NCI-H460 (cell line): ENCODE measurements around the gene PHOSPHO1. TPM values are rescaled to one million over a fixed set of nuclear protein-coding genes. Genes with fewer than 3 reads are reported as not detected.

ENCODE experiments used
- DNase-seq: peaks from one replicate; pipeline ENCODE4 v3.0.0-alpha.2; 2016; ENCODE audit warnings: low read depth; ENCODE audit errors: extremely low read depth
- total RNA-seq: library from RNA; depleted of rRNA; stranded (reverse); fragments of >200 nt; shearing (Covaris generic); gene quantifications from 2 replicates; pipeline ENCODE4 v1.2.3, GENCODE V29; 2014

Gene PHOSPHO1
- total RNA-seq, 1 experiment from 2014 or later = not detected

DNA sequence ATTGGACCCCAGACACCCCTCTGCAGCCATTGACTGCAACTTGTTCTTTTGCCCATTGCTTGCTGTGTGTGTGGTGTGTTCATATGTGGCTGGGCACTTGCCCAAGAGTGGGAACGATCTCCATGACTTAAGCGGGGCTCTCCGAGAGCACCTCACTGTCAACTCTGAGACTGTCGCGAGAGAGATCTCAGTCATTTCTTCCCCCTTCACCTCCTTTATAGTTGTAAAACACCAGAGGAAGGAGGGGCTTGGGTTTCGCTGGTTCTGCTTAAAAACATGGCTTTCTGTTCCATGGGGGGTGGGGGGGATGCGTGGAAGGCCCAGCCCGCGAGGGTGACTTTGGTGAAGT lies 7.4 kb downstream of the PHOSPHO1 start:
- DNase-seq = no peak

DNA sequence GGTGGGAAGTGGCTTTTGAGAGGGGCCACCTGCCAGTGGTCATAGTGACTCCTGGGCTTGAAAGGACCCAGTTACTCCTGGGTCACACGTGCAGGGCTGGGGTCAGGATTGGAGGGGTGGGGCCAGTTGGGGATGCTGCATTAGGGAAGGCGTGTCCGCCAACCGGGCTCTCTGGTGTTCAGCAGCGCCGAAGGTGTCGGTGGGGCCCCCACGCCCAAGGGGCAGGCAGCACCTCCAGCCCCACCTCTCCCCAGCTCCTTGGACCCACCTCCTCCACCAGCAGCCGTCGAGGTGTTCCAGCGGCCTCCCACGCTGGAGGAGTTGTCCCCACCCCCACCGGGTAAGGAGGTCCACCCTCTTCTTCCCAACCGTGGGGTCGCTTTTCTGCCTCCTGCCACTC lies 10.6 kb downstream of the PHOSPHO1 start:
- no peak for DNase-seq

DNA sequence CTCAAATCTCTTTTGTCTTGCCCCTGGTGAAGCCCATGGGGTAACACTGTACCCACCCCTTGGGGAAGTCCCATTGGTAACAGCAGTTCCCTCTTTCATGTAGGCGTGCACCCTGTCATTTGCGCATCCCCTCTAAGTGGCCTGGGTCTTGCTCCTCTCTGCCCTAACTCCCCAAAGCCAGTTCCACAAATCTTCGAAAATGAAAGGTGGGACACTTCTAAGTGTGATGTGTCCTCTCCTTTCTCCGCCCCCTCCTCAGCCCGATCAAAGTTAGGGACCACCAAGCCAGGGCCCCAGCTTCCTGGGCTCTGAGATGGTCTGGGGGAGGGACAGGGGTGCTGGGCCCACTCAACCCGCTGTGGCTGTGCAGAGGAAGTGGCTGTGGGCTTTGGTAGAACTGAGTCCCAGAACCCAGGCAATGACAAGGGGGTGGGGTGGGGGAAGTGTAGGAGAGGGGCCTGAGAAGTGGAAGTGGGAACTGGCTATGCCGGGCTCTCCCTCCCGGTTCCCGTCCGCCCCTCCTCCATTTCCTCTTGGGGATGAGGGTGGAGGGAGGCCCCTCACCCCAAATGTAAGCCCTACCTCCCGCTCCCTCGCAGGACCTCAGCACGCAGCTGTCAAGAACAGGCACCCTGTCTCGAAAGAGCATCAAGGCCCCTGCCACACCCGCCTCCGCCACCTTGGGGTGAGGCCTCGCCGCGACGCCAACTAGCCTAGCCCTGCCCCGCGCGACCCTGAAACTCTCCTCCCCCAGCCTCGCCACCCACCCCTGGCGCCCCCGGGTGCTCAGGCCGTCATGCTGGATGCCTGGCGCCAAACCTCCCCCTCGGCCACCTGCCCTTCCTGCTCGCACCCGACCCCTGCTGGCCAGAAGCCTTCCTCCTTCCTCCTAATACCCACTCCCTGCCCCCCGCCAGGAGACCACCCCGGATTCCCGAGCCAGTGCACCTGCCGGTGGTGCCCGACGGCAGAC lies 11.4 kb downstream of the PHOSPHO1 start:
- DNase-seq = no peak

DNA sequence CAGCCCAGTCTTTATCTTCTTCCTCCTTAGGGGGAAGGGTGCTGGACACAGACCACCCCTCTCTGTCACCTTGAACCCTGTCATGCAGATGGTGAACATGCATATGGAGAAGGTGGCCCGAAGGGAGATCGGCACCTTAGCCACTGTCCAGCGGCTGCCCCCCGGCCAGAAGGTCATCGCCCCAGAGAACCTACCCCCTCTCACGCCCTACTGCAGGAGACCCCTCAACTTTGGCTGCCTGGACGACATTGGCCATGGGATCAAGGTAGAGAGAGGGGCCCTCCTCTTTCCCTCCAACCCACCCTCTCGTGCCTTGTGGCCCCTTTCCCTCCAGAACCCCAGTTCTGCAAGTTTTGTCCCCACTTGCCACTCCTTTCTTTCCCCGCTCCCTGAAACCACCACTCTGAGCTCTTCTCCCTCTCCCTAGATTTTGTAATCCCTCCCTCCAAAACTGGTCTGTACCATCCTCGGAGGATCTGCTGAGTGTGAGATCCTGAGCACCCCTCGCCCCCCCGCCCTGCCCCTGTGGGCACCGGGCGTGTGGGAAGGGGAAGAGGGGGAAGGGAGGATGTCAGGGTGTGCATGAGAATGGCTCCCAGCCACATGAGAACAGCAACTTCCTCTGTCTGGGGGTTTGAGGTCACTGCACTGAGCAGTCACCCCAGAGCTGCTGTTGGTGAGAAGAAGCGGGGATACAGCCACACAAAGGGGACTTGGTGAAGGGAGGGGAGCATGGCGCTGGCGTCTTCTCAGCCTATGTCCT lies 12.8 kb downstream of the PHOSPHO1 start:
- DNase-seq = no peak

DNA sequence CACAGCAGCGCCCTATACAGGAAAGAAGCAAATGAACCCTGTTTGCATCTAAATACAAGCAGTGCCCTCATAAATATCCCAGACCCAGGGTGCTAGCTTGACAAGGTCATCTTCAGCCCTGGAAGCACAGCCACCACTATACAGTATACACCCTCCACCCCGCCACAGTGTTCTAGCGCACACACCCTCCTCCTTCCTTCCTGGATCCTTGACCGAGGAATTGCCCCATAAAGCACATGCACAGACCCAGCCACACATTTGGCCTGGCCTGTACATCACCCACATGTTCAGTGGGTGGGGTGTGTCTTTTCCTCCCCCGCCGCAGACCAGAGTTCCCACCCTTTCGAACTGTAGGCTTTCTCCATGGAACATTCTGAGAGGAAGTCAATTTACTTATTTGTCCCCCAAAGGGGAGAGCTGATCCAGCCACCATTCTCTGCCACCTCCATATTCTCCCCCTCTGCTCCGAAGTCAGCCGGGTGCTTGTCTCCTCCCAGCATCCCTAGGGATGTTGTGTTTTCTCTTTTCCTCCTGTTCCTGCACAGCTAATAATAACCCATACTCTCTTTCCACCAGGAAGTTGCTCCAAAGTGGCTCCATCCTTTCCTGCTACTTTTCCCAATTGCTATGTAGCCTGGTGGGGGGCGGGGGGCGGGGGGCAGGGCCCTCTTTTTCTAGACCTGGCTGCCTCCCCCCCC lies 13.5 kb downstream of the PHOSPHO1 start:
- no peak for DNase-seq

DNA sequence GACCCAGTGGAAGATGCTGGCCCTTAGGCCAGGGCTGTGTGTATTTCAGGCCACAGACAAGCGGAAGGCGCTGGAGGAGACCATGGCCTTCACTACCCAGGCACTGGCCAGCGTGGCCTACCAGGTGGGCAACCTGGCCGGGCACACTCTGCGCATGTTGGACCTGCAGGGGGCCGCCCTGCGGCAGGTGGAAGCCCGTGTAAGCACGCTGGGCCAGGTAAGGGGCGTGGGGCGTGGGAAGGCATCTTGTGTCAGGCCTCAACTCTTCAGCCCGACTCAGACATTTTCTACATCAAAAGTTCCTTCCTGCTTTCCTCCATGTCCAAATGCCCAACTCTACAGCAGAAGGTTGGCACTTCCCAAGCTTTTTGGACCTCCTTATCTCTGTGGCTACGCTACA lies 14.1 kb downstream of the PHOSPHO1 start:
- no peak for DNase-seq

DNA sequence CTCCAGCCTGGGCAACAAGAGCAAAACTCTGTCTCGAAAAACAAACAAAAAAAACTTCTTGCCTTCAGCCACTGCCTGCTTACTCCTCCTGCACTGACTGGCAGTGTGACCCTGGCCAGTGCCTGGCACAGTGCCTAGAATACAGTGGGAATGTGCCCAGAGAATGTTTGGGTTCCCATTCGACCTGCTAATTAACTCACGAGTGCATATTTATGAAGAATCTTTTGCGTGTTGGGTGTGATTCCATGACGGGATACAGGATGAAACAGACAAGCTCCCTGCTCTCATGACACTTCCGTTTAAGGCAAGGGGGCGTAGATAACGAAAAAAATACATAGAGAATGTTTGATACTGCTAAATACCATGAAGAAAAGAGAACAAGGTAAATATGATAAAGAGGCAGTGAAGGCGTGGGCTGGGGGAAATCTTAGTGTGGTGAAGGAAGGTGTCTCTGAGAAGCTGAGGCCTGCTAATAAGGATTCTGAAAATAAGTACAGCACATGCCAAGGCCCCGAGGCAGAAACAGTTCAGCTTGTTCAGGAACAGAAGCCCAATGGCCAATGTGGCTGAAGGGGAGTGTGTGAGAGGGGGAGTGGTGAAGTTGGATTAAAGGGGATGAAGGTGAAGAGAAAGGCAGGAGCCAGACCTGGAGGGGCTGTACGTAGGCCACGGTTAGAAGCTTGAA lies 15.8 kb downstream of the PHOSPHO1 start:
- no peak for DNase-seq

DNA sequence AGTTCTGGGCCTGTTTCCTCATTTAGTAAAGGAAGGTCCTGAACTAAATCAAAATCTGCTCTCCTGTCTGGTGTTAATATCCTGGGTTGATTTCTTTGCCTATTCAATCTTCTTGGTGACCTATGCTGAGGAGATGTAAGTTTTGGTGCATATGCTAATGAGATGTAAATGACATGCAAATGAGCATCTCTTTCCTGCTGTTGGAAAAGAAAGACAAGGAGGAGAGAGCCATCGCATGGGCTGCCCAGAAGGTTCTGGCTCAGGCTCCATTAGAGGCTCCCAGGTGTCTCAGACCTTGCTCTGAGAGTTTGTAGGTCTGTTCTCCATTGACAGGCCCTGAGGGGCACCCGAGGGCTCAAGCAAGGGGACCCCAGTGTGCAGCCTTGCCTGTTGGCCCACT lies 16.7 kb downstream of the PHOSPHO1 start:
- DNase-seq = no peak

DNA sequence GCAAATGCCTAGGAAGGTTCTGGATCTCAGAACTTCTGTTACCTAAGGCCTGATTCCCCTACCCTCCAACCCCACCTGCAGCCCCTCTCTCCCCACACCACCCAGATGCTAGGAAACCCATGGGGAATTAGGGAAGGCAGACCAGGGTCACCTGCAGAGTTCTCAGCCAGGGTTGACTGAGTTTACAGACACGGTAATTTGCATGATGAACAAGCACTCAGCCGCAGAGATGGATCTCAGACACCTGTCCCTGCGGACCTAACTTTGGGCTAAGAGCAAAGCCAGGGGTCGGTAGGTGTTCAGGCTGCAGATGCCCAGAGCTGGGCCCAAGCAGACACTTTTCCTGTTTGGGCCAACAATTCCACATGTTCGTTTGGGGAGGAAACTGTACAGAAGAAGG lies 17.2 kb downstream of the PHOSPHO1 start:
- DNase-seq = no peak

DNA sequence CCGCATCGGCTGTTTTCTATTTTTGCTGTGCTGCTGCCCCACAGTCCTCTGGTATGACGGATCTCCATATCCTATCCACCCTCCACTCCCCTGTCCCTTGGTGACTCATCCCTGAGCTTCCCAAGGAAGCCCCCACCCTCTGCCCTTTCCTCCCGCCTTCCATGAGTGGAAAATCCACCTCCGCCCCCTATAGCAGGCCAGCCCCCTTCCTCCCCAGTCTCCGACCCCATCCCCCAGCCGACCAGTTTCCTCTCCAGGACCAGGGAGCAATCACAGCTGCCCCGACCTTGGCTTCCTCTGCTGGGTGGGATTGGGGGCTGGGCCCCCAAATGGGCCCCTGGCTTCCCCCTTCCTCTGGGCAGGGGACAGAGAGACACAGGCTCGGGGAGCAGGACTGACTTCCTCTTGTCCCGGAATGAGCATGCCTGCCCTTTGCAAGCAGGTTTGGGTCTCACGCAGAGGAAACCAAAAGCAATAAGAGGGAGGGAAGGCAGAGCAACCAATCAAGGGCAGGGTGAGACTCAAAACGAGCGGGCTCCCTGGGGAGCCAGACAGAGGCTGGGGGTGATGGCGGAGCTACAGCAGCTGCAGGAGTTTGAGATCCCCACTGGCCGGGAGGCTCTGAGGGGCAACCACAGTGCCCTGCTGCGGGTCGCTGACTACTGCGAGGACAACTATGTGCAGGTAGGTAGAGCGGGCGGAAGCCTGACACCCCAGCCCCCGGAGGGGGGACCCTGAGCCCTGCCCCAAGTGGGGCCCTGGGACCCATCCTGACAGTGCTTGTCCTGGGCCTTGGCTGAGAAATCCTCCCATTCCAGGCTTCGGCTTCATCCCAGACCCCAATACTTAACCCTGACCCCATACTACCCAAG lies 20.2 kb downstream of the PHOSPHO1 start, which contains the start of the genes ABI3 and GNGT2:
Gene ABI3 (plus strand): TSS at position 550 of the 872 bp plus-strand sequence. CDS start 18 bp downstream, at position 568.
Gene GNGT2 (minus strand): TSS at position 417 of the 872 bp plus-strand sequence. CDS start 3,152 bp downstream, outside the sequence.
- DNase-seq = no peak

DNA sequence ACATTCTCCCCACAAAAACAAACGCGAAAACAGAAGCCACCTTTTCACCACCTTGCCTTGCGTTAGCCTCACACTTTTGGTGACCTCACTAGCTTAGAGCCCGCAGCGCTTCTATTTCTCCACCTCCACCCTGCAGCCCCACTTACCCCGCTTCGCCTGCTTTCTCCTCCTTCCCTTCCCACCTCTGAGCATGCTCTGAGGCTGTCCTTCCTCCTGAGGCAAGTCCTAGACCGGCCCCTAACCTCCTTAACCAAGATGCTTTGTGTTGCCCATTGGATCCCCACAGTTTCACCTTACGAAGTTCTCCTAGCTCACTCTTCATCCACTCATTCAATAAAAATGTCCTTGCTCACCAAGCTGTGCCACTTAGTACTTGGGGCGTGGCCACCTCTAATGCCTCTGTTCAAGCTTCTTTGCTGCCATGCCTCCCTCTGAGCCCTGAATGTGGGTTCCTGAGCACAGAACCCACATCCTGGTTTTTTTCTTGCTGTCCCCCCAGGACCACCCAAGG lies 21.5 kb downstream of the PHOSPHO1 start:
- no peak for DNase-seq

DNA sequence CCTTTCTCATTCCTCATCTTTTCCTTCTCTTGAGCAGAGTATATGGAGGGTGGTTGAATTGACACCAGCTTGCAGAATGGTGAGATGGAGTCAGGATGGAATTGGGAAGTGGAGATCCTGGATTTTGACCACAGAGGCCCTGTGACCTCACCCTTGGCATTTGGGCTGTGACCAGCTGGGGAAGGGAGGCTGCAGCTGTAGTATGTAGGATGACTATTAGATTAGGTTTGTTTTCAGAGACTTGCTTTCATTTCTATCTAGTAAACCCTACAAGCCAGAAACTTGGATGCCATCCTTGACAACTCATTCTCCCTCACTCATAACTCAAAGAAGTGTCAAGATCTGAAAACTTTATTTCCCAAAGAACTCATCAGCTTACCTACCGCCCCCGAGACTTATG lies 26.1 kb downstream of the PHOSPHO1 start:
- no peak for DNase-seq

DNA sequence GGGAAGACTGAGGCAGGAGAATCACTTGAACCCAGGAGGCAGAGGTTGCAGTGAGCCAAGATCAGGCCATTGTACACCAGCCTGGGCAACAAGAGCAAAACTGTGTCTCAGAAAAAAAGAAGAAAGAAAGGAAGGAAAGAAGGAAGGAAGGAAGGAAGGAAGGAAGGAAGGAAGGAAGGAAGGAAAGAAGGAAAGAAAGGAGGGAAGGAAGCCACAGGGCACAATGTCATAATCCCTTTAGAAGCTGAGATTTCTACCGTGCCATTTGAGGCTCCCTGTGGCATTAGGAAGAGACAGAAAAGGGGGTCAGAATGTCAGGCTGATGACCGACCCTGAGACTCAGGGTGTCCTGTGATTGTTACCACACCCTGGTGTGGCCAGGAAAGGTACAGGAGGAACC lies 26.8 kb downstream of the PHOSPHO1 start:
- no peak for DNase-seq

DNA sequence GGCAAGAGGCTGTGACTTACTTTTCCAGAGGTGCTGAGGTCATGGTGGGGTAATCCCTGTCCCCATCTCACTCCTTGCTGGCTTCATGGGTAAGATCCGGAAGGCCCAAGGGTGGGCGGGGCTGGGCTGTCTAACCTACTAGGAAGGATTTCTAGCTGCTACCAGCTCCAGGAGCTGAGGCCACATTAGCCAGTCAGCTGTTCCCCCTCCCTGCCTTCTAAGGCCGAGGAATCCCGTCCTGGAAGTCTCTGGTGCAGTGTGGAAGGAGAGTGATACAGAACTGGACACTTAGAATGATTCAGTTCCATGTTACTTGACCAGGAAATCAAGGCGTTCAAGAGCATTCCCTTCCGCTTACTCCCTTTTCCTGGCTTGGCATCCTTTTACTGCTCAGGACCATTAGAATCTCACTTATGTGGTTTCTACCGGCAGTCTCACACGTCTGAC lies 29.1 kb downstream of the PHOSPHO1 start:
- no peak for DNase-seq

DNA sequence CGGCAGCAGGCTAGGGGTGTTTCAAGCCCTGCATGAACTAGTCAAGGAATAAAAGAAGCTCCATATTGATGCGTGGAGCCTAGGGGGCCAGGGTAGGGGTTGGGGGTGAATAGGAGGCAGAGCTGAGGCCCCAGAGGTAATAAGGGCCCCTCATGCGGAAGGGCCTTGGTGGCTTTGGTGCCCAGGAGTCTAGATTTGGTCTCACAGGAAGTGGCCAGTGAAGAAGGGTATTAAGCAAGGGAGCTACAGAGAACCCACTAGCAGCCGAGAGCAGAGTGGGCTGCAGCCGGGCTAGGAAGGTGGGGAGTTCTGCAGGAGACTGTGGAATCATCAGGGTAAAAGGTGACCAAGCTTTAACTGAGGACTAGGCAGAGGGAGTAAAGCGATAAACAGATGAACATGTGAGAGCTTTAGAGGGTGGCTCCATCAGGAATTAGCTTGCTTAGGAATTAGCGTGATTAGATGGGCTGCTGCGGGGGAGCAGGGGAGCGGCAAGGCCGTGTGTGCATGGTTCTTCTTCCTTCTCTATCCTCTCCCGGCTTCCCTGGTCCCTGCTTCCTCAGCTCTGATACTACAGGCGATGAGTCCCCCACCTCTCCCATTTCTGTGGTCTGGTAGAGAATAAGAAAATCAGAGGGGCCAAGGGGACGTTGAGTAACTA lies 30.0 kb downstream of the PHOSPHO1 start:
- no peak for DNase-seq

DNA sequence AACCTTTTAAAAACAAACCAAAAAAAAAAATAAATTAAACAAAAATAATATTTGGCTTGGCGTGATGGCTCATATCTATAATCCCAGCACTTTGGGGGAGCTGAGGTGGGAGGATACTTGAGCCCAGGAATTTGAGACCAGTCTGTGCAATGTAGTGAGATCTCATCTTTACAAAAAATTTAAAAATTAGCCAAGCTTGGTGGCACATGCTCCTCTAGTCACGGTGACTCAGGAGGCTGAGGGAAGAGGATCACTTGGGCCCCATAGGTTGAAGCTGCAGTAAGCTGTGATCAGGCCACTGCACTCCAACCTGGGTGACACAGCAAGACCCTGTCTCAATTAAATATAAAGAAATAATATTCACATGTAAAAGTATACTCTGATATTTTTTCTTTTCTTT lies 32.4 kb downstream of the PHOSPHO1 start:
- DNase-seq = no peak

DNA sequence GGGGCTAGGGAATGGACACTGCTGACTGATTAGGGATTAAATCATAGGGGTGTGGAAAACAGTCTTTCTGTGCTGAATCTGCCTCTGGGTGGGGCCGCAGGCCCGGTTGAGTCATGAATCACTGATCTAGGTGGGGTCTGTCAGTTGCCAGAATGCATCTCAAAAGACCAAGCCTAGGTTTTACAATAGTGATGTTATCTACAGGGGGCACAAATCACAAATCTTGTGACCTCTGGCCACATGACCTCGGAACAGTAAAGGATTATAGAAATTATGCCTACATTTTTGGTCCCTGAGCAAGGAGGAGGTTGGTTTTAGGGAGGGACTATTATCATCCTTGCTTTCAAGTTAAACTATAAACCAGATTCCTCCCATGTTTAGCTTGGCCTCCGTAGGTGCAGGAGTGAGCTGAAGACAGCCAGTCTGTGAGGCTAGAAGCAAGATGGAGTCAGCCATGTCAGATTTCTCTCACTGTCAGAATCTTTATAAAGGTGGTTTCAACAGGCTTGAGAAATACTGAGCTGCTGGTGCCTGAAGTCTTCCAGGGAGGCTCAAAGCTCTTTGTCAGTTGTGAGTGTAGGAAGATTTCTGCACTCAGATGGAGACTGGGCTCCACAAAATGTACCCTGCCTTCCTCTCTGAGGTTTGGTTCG lies 33.1 kb downstream of the PHOSPHO1 start:
- DNase-seq = no peak

DNA sequence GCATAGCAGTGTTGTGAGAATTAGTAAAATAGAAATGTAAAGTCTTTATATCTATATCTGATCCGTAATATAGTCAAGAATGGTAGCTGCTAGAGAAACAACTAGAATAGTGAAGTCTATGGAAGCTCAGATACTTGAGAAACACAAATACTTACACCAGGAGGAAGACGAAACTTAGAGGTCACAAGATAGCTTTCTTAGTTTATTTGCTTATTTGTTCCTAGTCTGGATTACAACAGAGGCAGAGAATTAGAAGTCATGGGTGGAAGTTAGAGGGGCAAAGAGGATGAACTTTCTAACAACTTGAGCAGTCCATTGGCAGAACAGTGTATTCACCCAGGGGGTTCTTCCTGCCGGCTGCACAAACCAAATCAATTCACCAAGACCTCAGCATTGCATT lies 34.1 kb downstream of the PHOSPHO1 start:
- no peak for DNase-seq
